Measurements from ENCODE around the gene ZBTB7A. TPM values are rescaled to one million over a fixed set of nuclear protein-coding genes. Genes with fewer than 3 reads are reported as not detected.

The ZBTB7A gene
- total RNA-seq, 1 experiment from 2014 or later: 27.9 TPM

DNA sequence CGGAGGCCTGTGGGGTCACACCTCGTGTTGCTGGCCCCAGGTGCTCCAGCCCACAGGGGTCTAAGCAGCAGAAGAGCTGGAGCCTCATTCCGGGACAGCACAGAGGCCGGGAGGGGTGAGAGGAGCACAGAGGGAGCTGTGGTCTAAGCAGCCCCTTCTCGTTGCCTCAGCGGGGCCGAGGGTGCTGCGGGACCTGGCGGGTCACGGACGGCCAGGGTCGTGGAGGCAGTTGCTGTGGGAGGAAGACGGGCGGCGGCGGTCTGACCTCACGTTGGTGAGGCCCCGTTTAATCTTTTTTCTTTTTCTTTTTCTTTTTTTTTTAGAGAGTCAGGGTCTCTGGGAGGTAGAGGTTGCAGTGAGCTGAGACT is 37.5 kb downstream of the ZBTB7A start:
- Mint-ChIP-seq H3K27ac (no peak overlapping the region), H3K4me3 (no peak overlapping the region), H3K4me1 (no peaks in the 10 kb centered on the region), H3K36me3 (peaks cover 19% of the 10 kb centered on the region), H3K27me3 (ENCODE audit: low read depth) (no peaks in the 10 kb centered on the region), H3K9me3 (no peaks in the 10 kb centered on the region)
- DNase-seq (ENCODE audit: low spot score): no peak
- ChIA-PET CTCF (interaction anchor here (0.6 kb wide), 1 partner anchor 395 kb away, joined by 3 read pairs; no protein-coding TSS in a partner anchor), POLR2A (no interaction called here)
- ATAC-seq: no peak
- TF ChIP-seq, protein P1, sequence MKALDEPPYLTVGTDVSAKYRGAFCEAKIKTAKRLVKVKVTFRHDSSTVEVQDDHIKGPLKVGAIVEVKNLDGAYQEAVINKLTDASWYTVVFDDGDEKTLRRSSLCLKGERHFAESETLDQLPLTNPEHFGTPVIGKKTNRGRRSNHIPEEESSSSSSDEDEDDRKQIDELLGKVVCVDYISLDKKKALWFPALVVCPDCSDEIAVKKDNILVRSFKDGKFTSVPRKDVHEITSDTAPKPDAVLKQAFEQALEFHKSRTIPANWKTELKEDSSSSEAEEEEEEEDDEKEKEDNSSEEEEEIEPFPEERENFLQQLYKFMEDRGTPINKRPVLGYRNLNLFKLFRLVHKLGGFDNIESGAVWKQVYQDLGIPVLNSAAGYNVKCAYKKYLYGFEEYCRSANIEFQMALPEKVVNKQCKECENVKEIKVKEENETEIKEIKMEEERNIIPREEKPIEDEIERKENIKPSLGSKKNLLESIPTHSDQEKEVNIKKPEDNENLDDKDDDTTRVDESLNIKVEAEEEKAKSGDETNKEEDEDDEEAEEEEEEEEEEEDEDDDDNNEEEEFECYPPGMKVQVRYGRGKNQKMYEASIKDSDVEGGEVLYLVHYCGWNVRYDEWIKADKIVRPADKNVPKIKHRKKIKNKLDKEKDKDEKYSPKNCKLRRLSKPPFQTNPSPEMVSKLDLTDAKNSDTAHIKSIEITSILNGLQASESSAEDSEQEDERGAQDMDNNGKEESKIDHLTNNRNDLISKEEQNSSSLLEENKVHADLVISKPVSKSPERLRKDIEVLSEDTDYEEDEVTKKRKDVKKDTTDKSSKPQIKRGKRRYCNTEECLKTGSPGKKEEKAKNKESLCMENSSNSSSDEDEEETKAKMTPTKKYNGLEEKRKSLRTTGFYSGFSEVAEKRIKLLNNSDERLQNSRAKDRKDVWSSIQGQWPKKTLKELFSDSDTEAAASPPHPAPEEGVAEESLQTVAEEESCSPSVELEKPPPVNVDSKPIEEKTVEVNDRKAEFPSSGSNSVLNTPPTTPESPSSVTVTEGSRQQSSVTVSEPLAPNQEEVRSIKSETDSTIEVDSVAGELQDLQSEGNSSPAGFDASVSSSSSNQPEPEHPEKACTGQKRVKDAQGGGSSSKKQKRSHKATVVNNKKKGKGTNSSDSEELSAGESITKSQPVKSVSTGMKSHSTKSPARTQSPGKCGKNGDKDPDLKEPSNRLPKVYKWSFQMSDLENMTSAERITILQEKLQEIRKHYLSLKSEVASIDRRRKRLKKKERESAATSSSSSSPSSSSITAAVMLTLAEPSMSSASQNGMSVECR (CRISPR knock-in tag; IDR thresholded peaks at IDR 0.05; ENCODE audit: borderline replicate concordance): no peak
- TF ChIP-seq CBFB (CRISPR knock-in tag; IDR thresholded peaks at IDR 0.05; ENCODE audit: low read depth): no peak

DNA sequence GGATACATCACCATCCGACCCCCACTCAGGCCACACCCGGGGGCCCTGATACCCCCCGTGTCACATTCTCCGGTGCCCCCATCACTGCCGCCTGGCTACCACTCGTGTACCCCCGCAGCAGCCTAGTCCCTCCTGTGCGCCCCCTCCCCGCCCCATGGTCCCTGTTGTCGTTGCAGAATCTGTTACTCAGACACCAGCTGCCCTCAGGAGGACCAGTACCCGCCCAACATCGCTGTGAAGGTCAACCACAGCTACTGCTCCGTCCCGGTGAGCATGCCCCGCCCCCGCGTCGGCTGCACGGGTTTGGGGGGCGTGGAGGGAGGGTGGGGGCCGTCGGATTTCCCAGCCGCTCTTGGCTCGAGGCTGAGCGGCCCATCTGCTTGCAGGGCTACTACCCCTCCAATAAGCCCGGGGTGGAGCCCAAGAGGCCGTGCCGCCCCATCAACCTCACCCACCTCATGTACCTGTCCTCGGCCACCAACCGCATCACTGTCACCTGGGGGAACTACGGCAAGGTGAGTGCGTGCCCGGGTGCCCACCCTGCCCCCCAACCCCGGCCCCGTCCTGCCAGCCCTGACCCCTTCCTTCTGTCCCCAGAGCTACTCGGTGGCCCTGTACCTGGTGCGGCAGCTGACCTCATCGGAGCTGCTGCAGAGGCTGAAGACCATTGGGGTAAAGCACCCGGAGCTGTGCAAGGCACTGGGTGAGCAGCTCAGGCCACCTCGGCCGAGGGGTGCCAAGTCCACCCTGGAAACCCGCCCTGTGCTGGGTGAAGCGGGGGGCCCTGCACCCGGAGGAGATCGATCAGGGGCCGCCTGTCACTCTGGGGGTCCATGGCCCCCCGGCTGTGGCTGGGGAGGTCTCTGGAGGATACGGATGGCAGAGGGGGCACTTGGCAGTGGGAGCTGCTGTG is 38.1 kb downstream of the ZBTB7A start:
- no peaks in the 10 kb centered on the region for H3K4me1 Mint-ChIP-seq
- H3K36me3 Mint-ChIP-seq: peaks cover 22% of the 10 kb centered on the region
- H3K4me3 Mint-ChIP-seq: no peak overlapping the region
- ChIA-PET CTCF (no interaction called here), POLR2A (interaction anchor here (0.6 kb wide), 2 partner anchors 48 to 1726 kb away, joined by 3 to 4 read pairs; no protein-coding TSS in a partner anchor)
- no peak overlapping the region for H3K27ac Mint-ChIP-seq
- no peak for DNase-seq (ENCODE audit: low spot score)
- H3K9me3 Mint-ChIP-seq: no peaks in the 10 kb centered on the region
- ATAC-seq: no peak
- no peaks in the 10 kb centered on the region for H3K27me3 Mint-ChIP-seq (ENCODE audit: low read depth)
- TF ChIP-seq, protein P2, sequence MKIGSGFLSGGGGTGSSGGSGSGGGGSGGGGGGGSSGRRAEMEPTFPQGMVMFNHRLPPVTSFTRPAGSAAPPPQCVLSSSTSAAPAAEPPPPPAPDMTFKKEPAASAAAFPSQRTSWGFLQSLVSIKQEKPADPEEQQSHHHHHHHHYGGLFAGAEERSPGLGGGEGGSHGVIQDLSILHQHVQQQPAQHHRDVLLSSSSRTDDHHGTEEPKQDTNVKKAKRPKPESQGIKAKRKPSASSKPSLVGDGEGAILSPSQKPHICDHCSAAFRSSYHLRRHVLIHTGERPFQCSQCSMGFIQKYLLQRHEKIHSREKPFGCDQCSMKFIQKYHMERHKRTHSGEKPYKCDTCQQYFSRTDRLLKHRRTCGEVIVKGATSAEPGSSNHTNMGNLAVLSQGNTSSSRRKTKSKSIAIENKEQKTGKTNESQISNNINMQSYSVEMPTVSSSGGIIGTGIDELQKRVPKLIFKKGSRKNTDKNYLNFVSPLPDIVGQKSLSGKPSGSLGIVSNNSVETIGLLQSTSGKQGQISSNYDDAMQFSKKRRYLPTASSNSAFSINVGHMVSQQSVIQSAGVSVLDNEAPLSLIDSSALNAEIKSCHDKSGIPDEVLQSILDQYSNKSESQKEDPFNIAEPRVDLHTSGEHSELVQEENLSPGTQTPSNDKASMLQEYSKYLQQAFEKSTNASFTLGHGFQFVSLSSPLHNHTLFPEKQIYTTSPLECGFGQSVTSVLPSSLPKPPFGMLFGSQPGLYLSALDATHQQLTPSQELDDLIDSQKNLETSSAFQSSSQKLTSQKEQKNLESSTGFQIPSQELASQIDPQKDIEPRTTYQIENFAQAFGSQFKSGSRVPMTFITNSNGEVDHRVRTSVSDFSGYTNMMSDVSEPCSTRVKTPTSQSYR (CRISPR knock-in tag; IDR thresholded peaks at IDR 0.05): no peak
- TF ChIP-seq, protein P3, sequence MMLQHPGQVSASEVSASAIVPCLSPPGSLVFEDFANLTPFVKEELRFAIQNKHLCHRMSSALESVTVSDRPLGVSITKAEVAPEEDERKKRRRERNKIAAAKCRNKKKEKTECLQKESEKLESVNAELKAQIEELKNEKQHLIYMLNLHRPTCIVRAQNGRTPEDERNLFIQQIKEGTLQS (CRISPR knock-in tag; conservative IDR thresholded peaks at IDR 0.05): no peak
- TF ChIP-seq ZNF416 (CRISPR knock-in tag; IDR thresholded peaks at IDR 0.05) (no peak), CREB1 (CRISPR knock-in tag; IDR thresholded peaks at IDR 0.05) (no peak), ZNF671 (CRISPR knock-in tag; IDR thresholded peaks at IDR 0.05) (no peak), JUN (CRISPR knock-in tag; IDR thresholded peaks at IDR 0.05) (no peak)

DNA sequence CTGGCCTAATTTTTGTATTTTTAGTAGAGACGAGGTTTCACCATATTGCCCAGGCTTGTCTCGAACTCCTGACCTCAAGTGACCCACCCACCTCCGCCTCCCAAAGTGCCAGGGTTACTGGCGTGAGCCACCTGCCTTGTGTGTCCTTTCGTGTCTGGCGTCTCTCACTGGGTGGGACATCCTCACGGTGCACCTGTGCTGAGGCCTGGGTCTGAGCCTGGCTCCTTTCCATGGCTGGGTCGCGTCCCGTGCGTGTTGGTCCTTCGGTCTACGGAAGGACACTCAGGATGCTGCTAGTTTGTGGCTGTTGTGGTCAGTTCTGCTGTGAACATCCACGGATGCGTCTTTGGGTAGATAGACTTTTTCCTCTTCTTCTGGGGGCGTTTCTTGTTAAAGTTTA is 39.6 kb downstream of the ZBTB7A start:
- H3K27me3 Mint-ChIP-seq (ENCODE audit: low read depth): no peaks in the 10 kb centered on the region
- ATAC-seq (no peak), DNase-seq (ENCODE audit: low spot score) (no peak)
- no peaks in the 10 kb centered on the region for H3K9me3 Mint-ChIP-seq
- no peaks in the 10 kb centered on the region for H3K4me1 Mint-ChIP-seq
- H3K36me3 Mint-ChIP-seq: peaks cover 23% of the 10 kb centered on the region
- H3K27ac Mint-ChIP-seq: 0 out of 2 replicates have a peak overlapping the region, but pooled peaks have one; percentile 36
- ChIA-PET CTCF (no interaction called here), POLR2A (interaction anchor here (0.7 kb wide), 1 partner anchor 902 kb away, joined by 5 read pairs; no protein-coding TSS in a partner anchor)
- H3K4me3 Mint-ChIP-seq: no peak overlapping the region
- TF ChIP-seq, protein P4, sequence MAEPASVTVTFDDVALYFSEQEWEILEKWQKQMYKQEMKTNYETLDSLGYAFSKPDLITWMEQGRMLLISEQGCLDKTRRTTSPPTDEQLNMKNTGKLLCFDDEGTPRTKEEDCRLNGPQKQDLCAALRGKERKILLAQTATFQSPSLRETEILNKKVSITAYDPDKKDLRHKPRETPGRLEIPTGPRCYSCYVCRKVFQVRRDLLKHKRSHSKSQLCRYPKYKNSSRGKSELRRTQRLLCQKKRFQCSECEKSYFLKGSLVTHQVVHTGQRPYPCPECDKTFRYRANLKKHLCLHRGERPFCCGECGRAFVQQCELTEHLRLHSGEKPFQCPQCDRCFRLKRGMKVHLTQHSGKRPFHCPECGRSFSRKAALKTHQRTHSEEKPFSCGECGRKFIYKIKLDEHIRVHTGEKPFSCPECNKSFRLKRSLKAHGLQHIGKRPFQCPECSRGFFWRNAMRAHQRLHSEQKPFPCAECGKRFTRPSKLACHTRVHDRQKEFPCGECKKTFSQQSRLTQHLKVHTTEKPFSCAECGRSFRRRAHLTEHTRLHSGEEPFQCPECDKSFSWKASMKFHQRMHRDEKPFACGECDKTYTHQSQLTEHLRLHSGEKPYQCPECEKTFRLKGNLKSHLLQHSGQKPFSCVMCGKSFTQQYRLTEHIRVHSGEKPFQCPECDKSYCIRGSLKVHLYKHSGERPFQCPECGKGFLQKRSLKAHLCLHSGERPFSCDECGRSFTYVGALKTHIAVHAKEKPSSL (CRISPR knock-in tag; conservative IDR thresholded peaks at IDR 0.05): no peak
- TF ChIP-seq, protein P5, sequence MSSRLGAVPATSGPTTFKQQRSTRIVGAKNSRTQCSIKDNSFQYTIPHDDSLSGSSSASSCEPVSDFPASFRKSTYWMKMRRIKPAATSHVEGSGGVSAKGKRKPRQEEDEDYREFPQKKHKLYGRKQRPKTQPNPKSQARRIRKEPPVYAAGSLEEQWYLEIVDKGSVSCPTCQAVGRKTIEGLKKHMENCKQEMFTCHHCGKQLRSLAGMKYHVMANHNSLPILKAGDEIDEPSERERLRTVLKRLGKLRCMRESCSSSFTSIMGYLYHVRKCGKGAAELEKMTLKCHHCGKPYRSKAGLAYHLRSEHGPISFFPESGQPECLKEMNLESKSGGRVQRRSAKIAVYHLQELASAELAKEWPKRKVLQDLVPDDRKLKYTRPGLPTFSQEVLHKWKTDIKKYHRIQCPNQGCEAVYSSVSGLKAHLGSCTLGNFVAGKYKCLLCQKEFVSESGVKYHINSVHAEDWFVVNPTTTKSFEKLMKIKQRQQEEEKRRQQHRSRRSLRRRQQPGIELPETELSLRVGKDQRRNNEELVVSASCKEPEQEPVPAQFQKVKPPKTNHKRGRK (CRISPR knock-in tag; IDR thresholded peaks at IDR 0.05; ENCODE audit: borderline replicate concordance): no peak
- TF ChIP-seq CREB1 (CRISPR knock-in tag; IDR thresholded peaks at IDR 0.05) (no peak), TEAD1 (CRISPR knock-in tag; IDR thresholded peaks at IDR 0.05) (no peak), ETV6 (CRISPR knock-in tag; IDR thresholded peaks at IDR 0.05) (no peak), IRF2 (CRISPR knock-in tag; IDR thresholded peaks at IDR 0.05; ENCODE audit: borderline replicate concordance, low read depth) (no peak)
- TF ChIP-seq, protein P1 (CRISPR knock-in tag; IDR thresholded peaks at IDR 0.05; ENCODE audit: borderline replicate concordance): no peak
